Germinal center (tissue), 1 donor: Measurements from ENCODE around the gene PXMP4.

Source experiments
- DNase-seq: peaks from one replicate; pipeline ENCODE4 v3.0.0; 2012; ENCODE audit warnings: mixed read lengths, low spot score

PXMP4 gene

DNA sequence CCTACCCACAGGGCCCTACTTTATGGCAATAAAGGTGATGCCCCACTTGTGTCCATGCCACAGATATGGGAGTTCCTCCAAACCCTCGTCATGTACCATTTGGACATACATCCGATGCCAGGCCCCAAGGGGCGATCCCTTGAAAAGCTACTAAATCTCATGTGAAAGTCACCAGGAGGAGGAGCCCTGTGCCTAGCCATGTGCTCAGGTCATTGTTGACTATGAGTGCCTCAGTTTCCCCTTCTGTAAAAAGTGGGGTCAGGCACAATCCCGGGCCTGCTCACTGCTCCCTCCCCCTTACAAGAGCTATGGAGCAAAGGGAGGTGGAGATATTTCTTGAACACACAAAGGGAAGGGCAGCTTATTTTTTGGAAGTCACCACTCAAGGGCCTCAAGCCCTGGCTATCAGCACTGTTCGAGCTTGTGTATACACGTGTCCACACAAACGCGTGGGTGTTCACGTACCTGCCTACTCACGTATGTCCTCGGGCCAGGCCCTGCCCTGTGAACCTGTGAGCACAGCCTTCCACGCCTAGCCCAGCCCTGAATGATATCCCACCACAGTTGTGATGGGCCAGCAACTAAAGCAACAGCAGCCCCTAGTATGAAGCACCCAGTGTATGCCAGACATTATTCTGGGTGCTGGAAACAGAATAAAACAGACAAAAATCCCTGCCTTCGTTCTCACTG lies 51.5 kb downstream of the PXMP4 start:
- DNase-seq = no peak

DNA sequence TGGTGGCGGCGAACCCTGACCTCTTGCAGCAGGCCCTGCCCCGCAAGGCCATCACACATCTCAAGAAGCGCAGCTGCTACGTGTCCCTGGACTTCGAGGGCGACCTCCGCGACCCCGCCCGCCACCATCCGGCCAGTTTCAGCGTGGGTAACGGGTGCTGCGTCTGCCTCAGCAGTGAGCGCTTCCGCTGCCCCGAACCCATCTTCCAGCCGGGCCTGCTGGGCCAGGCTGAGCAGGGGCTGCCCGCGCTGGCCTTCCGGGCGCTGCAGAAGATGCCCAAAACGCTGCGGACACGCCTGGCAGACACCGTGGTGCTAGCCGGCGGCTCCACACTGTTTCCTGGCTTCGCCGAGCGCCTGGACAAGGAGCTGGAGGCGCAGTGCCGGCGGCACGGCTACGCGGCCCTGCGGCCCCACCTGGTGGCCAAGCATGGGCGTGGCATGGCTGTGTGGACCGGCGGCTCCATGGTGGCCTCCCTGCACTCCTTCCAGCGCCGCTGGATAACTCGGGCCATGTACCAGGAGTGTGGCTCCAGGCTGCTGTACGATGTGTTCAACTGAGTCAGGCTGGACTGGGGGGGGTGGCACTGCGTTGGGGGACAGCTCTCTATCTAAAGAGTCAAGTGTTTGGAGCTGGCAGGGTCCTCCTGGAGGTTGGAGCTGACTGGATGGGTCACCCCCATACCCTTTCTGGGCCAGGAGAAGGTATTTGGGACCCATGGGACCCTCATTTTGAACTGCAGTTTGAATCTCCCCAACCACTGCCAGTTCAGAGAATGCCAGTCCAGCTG lies 52.2 kb downstream of the PXMP4 start:
- peak; percentile 84 for DNase-seq

DNA sequence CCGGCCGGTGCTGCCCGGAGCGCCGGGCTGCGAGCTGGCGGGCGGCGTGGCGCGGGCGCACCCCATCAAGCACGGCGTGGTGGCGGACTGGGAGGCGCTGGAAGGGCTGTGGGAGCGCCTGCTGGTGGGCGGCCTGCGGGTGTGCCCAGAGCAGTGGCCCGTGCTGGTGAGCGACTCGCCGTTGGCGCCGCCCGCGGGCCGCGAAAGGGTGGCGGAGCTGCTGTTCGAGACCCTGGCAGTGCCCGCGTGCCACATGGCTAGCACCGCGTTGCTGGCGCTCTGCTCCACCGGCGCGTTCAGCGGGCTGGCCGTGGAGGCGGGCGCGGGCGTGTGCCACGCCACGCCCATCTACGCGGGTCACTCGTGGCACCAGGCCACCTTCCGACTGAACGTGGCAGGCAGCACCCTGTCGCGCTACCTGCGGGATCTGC lies 52.9 kb downstream of the PXMP4 start:
- peak; percentile 28 for DNase-seq

DNA sequence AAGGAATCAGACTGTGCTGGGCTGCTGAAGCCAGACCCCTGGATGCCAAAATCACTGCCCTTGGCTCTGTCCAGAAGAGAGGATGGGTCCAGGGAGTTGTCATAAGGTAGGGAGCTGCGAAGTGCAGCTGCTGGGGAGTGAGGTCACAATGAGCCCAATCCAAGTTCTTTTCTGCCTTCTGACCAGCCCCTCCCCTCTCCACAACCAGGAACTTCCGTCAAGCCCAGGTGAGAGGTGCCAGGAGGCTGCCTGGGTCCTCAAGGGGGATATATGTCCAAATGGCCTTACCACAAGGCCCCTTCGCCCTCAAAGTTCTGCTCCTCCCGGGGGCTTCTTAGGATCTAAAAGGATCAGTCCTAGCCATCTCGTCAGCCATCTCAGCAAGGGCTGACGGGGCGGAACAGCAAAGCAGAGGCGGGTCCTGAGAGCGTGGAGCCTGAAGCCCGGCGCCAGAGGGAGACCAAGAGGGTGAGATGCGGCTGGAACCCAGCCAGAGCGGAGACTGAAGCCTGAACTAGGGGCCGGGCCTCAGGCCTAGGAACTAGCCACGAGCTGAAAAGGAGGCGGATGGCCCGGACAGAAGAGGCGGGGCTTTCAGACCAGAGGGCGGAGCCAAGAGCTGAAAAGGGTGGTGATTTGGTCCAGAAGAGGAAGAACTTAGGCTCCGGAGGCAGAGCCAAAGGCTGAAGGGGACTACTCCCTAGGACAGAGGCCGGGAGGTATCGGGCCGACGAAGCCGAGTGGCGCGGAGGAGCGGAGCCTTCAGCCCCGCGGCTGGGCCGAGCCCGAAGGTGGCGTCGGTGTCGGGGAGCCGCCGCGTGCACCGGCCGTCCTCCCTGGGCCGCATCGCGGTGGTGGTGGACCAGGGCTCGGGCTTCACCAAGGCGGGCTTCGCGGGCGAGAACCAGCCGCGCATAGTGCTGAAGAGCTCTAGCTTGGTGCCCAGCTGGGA lies 53.5 kb downstream of the PXMP4 start, which contains the start of gene ACTL10:
Gene ACTL10, plus strand, starts transcription at position 651 of the 952 bp plus-strand sequence. CDS start 555 bp downstream, outside the sequence.
- peak; percentile 89 for DNase-seq

DNA sequence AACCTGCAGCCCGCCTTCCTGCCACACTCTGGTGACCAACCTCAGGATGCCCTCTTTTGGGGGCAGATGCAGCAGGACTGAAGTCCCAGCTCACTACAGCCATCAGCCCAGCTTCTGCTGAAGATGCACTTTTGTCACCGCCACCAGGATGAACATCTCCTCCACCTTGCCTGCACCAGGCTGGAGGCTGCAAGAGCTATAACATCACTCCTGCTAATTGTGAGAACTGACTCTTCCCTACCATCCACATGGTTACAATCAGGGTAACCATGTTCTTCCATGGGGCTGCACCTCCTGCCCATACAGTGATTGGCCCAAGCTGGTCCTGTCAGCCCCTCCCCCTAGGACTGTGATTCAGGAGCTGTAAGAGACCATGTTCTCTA lies 55.4 kb downstream of the PXMP4 start:
- DNase-seq = no peak

DNA sequence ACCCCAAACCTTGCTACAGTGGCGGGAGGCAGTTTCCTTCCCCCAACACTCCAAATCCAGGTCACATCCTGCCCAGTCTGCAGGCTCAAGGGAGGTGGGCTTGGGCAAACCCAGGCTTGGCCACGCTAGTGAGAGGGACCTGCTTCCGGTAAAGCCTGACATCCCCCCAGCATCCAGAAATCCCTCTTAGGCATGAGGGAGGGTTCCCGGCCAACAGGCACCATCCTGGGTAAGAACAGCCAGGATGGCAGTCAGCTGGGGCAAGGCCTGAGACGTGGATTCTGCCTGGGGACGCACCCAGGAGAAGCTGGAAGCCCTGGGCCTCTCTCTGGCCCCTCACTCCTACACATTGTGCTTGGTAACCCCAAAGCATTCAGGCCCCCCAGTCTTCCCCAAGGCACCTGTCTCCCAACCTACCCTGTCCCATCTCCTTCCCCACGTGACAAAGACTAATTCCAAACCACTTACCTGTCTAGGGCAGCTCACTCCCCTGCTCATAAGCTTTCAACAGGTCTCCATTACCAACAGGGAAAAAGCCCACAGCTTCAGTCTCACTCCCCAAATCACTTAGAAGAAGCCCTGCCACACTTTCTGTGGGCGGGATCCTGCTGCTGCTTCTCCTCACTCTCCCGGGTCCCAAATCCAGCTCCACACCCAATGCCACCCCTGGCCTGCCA lies 55.9 kb downstream of the PXMP4 start:
- DNase-seq = no peak

DNA sequence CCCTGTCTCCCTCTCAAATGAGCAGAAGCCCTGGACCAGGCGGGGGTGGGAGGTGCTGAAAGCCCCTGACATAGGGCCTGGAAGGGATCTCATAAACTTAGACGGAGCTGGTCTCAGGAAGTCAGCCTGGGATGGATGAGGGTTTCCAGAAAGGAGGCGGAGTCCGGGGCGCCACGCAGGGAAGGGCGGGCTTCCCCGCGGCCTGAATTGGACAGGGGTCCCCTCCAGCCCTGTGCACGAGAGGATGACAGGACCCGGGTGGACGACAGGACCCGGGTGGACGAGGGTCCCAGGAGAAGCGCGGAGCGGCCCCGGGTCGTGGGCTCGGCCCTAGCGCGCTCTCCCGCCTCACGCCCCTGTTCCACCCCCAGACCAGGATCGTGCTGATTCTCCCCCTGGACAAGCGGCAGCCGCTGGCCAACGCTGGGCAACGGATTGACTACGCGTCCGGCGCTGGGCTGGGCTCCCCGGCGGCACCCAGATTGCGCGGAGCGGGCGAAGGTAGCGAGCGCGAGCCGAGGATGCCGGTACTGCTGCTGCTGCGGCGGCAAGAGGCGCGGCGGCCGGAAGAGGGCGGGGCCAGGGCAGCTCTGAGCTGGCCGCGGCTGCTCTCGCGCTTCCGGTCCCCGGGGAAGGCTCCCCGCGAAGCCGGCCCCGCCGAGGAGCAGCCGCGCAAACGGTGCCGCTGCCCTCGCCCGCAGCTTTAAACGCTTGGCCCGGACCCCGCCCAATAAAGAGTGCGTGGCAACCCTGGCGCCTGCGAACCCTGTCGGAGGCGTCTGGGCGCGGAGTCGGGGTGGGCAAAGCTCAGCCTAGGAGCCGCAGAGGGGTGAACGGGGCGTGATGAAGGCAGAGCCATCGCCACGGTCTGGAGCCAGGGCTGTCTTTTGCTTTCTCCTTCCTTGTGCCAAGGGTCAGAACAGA lies 56.7 kb downstream of the PXMP4 start:
- peak; percentile 88 for DNase-seq

DNA sequence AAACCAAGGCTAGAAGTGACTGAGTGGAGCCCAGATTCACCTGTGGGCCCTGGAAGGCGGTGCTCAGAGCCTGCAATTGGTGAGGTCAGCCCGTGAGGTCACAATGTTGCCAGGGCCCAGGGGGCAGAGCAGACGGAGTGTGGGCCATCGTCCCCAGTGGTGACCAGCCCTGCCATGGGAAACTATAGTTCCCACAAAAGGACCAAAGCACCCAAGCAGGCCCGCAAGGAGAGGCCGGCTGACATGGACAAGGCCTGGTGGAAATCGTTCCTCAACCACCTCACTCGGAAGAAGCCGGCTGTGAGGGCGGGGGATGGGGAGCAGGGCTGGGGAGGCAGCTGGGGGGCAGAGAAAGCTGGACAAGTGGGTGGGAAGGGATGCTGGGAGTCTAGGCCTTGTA lies 57.9 kb downstream of the PXMP4 start, which contains the start of gene C20orf144:
Gene C20orf144, plus strand, starts transcription at position 156 of the 400 bp plus-strand sequence. Its CDS starts 19 bp downstream, at position 175.
- DNase-seq = no peak

DNA sequence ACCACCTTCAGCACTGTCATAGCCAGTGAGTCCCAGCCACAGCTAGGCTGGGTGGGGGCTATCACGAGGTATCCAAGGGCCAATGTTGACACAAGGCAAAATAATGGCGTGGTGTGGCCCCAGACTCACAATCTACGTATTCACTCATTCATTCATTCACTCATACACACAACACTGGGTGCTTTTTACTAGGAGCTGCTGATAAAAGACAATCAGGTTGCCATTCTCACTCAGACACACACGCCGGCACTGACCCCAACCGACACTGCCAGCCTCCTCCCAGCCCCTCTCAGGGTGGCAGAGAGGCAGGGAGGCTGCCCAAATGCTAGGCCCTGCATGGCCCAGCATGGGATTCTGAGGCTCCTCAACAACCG lies 59.4 kb downstream of the PXMP4 start:
- no peak for DNase-seq

DNA sequence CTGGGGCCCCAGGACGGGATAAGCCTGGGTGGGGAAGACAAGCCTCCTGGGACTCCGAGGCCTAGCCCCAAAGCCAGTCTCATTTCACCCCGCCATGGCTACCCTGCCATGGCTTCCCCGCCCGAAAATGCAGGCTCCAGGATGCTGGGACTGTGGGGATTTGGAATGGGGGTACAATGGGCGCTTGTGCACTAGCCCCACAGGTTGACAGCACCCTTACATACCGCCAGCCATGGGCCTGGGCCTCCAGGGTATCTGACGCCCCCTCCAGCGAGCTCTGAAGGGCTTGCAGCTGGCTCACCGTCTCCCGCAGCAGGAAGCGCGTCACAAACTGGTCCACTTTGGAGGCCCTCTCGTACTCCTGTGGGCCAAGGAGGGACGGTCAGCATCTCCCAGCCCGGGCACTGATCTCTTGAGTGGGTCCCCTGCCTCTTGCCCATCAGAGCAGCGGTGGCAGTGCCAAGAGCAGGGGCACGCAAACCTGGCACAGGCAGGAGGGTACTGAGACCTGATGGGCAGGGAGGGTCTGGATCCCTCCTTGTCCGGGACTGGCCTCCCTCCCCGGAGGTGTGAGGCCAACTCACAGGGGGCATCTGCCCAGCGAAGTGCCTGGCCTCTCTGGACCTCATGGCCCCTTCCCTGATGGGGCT lies 60.0 kb downstream of the PXMP4 start:
- no peak for DNase-seq

DNA sequence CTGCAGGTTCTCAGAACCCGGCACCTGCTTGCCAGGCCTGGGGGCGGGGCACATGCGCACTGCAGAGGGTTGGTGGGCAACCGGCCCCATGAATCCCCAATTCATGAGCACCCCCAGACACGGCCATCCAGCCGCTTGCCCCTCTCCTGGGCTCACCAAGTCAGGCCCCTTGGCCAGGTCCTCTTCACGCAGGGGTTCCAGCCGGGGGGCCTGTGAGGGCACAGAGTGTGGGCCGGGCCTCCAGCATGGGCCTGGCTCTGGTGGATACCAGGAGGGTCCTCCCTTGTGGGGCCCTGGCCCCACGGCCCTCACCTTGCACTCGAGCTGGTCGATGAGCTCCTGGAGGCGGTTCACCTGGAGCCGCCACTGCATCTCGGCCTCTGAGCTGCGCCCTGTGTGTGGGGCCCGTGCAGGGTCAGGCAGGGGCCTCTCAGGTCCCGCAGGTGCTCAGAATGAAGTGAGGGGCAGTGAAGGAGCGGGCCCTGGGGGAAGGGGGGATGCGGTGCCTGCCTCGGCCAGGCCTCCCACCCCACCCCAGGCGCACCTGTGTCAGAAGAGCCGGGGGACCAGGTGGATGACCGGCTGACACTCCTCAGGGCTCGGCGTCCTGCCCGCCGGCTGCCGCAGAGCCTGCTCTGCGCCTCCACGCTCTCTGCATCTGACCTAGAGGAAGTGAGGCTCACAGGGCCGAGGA lies 60.6 kb downstream of the PXMP4 start:
- no peak for DNase-seq

DNA sequence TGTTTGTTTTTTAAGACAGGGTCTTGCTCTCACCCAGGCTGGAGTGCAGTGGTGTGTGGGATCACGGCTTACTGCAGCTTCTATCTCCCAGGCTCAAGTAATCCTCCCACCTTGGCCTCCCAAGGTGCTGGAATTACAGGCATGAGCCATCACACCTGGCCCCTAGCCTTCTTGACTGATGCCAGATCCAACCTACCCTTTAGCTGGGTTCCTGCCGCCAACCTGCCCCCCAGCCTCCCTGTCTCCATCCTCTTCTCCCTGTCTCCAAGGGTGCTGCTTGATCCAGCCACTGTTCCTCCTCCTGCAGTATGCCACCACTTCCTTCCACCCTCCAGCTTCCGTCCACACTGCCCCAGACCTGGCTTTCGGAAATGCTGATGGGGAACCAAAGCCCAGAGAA lies 61.2 kb downstream of the PXMP4 start:
- DNase-seq = no peak

DNA sequence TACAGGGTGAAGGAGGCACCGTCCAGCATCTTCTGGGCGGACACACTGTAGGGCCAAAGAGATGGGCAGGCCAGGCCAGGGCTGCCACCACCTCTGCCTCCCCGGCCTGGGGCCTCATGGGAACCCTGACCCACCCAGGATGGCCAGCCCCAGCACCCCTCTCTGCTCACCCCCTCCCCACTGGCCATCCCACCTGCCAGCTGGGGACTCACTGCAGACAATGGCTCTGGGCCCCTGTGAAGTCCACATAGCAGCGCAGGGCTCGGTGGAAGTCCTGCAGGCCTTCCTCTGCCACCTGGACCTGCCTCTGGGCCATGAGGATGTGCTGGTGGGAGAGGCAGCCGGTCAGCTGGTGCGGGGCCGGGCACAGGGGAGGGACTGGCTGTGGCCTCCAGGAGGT lies 61.6 kb downstream of the PXMP4 start:
- no peak for DNase-seq

DNA sequence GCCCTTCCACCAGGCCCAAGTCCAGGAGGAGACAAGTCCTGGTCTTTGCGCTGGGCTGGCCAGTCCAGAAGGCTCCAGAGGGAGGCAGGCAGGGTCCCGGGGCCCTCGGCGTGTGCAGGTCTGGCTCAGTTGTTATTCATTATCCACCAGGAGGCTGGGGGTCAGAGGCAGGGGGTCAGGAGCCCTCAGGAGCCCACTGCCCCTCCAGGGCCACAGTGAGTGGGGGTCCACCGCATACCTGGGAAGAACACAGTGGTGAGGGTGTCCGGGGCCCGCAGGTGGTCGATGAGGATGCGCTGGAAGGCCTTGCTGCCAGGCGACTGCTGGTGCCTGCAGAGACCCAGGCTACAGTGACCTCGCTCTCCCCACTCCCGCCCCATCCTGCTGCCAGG lies 62.4 kb downstream of the PXMP4 start:
- DNase-seq = no peak

DNA sequence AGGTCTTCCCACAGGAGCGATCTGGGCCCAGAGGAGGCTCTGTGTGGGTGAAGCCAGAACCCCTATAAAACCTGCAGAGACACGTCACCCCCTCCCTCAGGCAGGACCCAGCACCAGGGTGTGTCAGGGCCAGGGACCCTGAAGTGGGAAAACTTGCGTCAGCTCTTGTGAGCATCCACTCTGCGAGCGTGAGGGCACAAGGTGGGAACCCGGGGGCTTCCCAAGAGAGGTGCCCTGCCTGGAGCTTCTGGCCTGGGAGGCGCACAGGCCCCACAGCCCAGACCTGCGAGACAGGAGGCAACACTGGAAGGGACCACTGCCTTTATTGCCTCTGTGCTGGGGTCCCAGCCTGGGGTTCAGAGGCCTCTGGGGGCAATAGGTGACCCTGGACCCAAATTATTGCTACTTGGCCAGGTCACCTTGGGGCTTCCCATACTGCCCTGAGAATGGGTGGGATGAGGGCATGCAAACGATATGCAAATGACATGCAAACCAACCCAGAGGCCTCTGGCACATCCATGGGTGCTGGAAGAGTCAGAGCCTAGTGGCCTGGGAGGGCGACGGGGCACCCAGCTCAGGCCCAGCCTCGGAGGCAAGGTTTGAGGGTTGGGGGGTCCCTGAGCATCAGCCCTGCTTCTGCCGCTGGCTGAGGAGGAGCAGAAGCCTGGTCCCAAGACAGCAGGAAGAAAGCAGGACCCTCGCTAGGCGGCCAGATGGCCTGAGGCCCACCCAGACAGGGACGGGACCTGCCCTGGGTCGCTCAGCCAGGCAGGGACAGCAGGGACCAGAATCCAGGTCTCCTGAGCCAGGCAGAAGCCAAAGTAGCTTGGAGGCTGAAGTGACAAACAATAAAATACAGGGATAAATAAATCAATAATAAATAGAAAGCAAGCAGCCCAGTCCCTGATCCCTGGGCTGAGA lies 63.1 kb downstream of the PXMP4 start:
- DNase-seq = no peak

DNA sequence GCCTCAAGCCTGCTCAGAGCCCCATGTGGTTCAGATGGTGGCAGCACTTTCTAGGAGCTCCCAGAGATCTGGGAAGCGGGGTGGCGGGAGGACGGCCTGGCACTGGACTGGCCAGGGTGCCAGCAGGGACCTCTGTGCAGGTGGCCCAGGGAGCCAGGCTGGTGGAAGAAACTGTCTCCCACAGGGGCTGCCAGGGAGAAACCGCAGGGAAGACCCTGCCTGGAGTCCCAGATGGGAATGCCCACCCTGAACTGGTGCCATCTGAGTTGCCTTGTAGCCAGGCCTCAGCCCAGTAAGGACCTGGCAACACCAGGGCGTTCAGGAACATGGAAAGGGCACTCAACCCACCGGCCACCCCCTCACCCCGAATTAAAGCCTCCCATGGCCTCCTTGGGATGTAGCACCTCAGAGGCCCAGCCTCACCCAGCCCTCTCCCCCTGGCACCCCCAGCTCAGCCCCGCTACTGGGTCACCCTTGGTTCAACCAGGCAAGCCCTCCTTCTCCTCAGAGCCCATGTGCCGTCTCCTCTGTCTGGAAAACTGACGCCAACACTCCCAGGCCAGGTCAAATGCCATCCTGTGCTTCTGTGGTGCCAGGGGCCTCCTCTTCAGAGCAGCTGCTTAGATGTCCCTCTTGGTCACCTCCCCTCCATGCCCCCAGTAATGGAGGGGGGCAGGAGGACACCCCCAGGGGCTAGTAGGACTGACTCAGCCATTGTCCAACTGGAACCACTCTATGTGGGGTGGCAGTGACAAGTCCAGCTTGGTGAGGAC lies 63.9 kb downstream of the PXMP4 start:
- DNase-seq = no peak

DNA sequence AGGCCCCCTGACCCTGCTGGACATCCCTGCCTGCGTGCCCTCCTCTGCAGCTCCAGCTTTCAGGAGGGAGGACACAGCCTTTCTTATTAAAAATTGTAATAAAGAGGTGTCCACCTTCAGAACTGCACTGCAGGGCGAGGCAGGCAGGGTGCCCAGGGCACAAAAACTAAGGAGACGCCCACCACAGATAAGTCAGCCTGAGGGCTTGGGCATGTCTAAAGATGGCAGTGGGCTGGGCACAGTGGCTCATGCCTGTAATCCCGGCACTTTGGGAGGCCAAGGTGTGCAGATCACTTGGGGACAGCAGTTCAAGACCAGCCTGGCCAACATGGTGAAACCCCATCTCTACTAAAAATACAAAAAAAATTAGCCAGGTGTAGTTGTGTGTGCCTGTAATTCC lies 64.9 kb downstream of the PXMP4 start:
- no peak for DNase-seq
